Activated CD4-positive, alpha-beta T cell treated with anti-CD3 and anti-CD28 coated beads for 36 hours (primary cell): Measurements from ENCODE around the gene GOLM1. TPM values are rescaled to one million over a fixed set of nuclear protein-coding genes. Genes with fewer than 3 reads are reported as not detected.
A peak's percentile ranks its signal among the peaks of the same experiment; 100 is the strongest.

Source experiments
- ATAC-seq: fragments of 200-7000 bp; cut with Tn5 transposase; one replicate; pipeline ENCODE4 v1.10.0; 2021; ENCODE audit warnings: mild to moderate bottlenecking, moderate library complexity
- CTCF ChIA-PET: fragments of 350-600 bp; sonication (Branson Sonifier 250); formaldehyde crosslinking; loops from one replicate; lab custom pipeline; 2021; ENCODE audit warnings: antibody characterized with exemption; lab: Charles Lee
- POLR2A ChIA-PET: fragments of 350-600 bp; sonication (Branson Sonifier 250); formaldehyde crosslinking; loops from one replicate; lab custom pipeline; 2021; ENCODE audit warnings: antibody characterized with exemption, inconsistent platforms; lab: Charles Lee
- DNase-seq: peaks from one replicate; pipeline ENCODE4 v3.0.0-alpha.2; 2020
- H3K27ac Mint-ChIP-seq: one replicate; pipeline ENCODE4 v1.8.0; 2021; ENCODE audit warnings: mixed read lengths
- H3K27me3 Mint-ChIP-seq: one replicate; pipeline ENCODE4 v1.8.0; 2021; ENCODE audit warnings: mixed read lengths
- H3K36me3 Mint-ChIP-seq: one replicate; pipeline ENCODE4 v1.8.0; 2021; ENCODE audit warnings: low read depth, mixed read lengths
- H3K4me1 Mint-ChIP-seq: one replicate; pipeline ENCODE4 v1.8.0; 2021; ENCODE audit warnings: mixed read lengths
- H3K4me3 Mint-ChIP-seq: one replicate; pipeline ENCODE4 v1.8.0; 2021; ENCODE audit warnings: mild to moderate bottlenecking, moderate library complexity, mixed read lengths
- H3K9me3 Mint-ChIP-seq: one replicate; pipeline ENCODE4 v1.8.0; 2021; ENCODE audit warnings: low read depth, mixed read lengths
- intact Hi-C, 2 experiments: fragments of 100-400 bp; cut with DNase I in 1 of 2; cut with micrococcal nuclease in 1 of 2; formaldehyde crosslinking; loops; one replicate each; pipeline versions ENCODE4 v1.14.2 to v1.15.1; 2022 to 2024; cut with DNase I, micrococcal nuclease
- total RNA-seq, 2 experiments: library from RNA; stranded (reverse); gene quantifications; one replicate each; pipeline ENCODE4 v1.2.3, GENCODE V29; 2021

The GOLM1 gene
- total RNA-seq, 2 experiments from 2014 or later, result 1.2 to 1.4 TPM

- ChIA-PET POLR2A (no interaction called here), CTCF (no interaction called here)
- Mint-ChIP-seq H3K27me3 (no peaks in the 10 kb centered on the region), H3K27ac (no peak overlapping the region), H3K4me1 (peaks cover 11% of the 10 kb centered on the region), H3K4me3 (no peak overlapping the region), H3K9me3 (no peaks in the 10 kb centered on the region), H3K36me3 (no peaks in the 10 kb centered on the region)
- DNase-seq, result no peak
- no peak for ATAC-seq
- intact Hi-C loops, result no loop called here
Measured at GRCh38 chr9:86079421-86079831, 19.9 kb downstream of the GOLM1 start.

GRCh38 chr9:86078731-86079130 is 20.6 kb downstream of the GOLM1 start:
- intact Hi-C loops, result no loop called here
- no peaks in the 10 kb centered on the region for H3K36me3 Mint-ChIP-seq
- no peak for ATAC-seq
- H3K4me3 Mint-ChIP-seq, result no peak overlapping the region
- H3K27ac Mint-ChIP-seq, result no peak overlapping the region
- no peak for DNase-seq
- CTCF ChIA-PET, result no interaction called here
- peaks cover 12% of the 10 kb centered on the region for H3K4me1 Mint-ChIP-seq
- POLR2A ChIA-PET, result no interaction called here
- H3K9me3 Mint-ChIP-seq, result no peaks in the 10 kb centered on the region
- no peaks in the 10 kb centered on the region for H3K27me3 Mint-ChIP-seq

- Mint-ChIP-seq H3K4me1 (peaks cover 12% of the 10 kb centered on the region), H3K36me3 (no peaks in the 10 kb centered on the region), H3K27me3 (no peaks in the 10 kb centered on the region), H3K9me3 (no peaks in the 10 kb centered on the region), H3K27ac (no peak overlapping the region), H3K4me3 (no peak overlapping the region)
- ChIA-PET POLR2A (no interaction called here), CTCF (no interaction called here)
- DNase-seq, result no peak
- intact Hi-C loops, result no loop called here
- no peak for ATAC-seq
Measured at GRCh38 chr9:86077276-86077675, 22.1 kb downstream of the GOLM1 start.

GRCh38 chr9:86075132-86076109 is 23.9 kb downstream of the GOLM1 start:
- Mint-ChIP-seq H3K27ac (no peak overlapping the region), H3K9me3 (no peaks in the 10 kb centered on the region), H3K36me3 (no peaks in the 10 kb centered on the region), H3K27me3 (no peaks in the 10 kb centered on the region), H3K4me1 (peaks cover 12% of the 10 kb centered on the region), H3K4me3 (no peak overlapping the region)
- ChIA-PET CTCF (no interaction called here), POLR2A (no interaction called here)
- ATAC-seq, result no peak
- peak; percentile 60 for DNase-seq
- intact Hi-C loops, result no loop called here

- ChIA-PET POLR2A (interaction anchor here (0.7 kb wide), 1 partner anchor 651 kb away, joined by 11 read pairs; no protein-coding TSS in a partner anchor), CTCF (interaction anchor here (0.7 to 0.8 kb wide), 2 partner anchors 10 to 31 kb away, joined by 3 to 4 read pairs; no protein-coding TSS in a partner anchor)
- Mint-ChIP-seq H3K27ac (no peak overlapping the region), H3K4me1 (peaks cover 12% of the 10 kb centered on the region), H3K27me3 (no peaks in the 10 kb centered on the region), H3K4me3 (no peak overlapping the region), H3K9me3 (no peaks in the 10 kb centered on the region), H3K36me3 (no peaks in the 10 kb centered on the region)
- intact Hi-C loops, result no loop called here
- peak; percentile 71 for ATAC-seq
- no peak for DNase-seq
Measured at GRCh38 chr9:86073839-86074238, 25.5 kb downstream of the GOLM1 start.

GRCh38 chr9:86072394-86072877 is 26.9 kb downstream of the GOLM1 start:
- no peak for DNase-seq
- no peak for ATAC-seq
- POLR2A ChIA-PET, result no interaction called here
- H3K4me3 Mint-ChIP-seq, result no peak overlapping the region
- peaks cover 12% of the 10 kb centered on the region for H3K4me1 Mint-ChIP-seq
- no peaks in the 10 kb centered on the region for H3K9me3 Mint-ChIP-seq
- no peaks in the 10 kb centered on the region for H3K27me3 Mint-ChIP-seq
- H3K36me3 Mint-ChIP-seq, result no peaks in the 10 kb centered on the region
- no peak overlapping the region for H3K27ac Mint-ChIP-seq
- intact Hi-C loops, result no loop called here
- CTCF ChIA-PET, result interaction anchor here (1.0 kb wide), 1 partner anchor 8 kb away, joined by 3 read pairs; no protein-coding TSS in a partner anchor

- Mint-ChIP-seq H3K4me1 (peaks cover 2% of the 10 kb centered on the region), H3K4me3 (no peak overlapping the region), H3K9me3 (no peaks in the 10 kb centered on the region), H3K27me3 (no peaks in the 10 kb centered on the region), H3K27ac (no peak overlapping the region), H3K36me3 (no peaks in the 10 kb centered on the region)
- intact Hi-C loops, result no loop called here
- ChIA-PET POLR2A (no interaction called here), CTCF (no interaction called here)
- DNase-seq (no peak), ATAC-seq (no peak)
Measured at GRCh38 chr9:86069206-86069869, 30.0 kb downstream of the GOLM1 start.

- intact Hi-C loops, result no loop called here
- H3K27ac Mint-ChIP-seq, result no peak overlapping the region
- DNase-seq, result no peak
- ChIA-PET POLR2A (no interaction called here), CTCF (no interaction called here)
- no peaks in the 10 kb centered on the region for H3K9me3 Mint-ChIP-seq
- peaks cover 8% of the 10 kb centered on the region for H3K27me3 Mint-ChIP-seq
- no peaks in the 10 kb centered on the region for H3K36me3 Mint-ChIP-seq
- no peaks in the 10 kb centered on the region for H3K4me1 Mint-ChIP-seq
- no peak overlapping the region for H3K4me3 Mint-ChIP-seq
- no peak for ATAC-seq
Measured at GRCh38 chr9:86064220-86064619, 35.1 kb downstream of the GOLM1 start.

- no peak overlapping the region for H3K27ac Mint-ChIP-seq
- intact Hi-C loops, result no loop called here
- ChIA-PET CTCF (no interaction called here), POLR2A (no interaction called here)
- H3K27me3 Mint-ChIP-seq, result peaks cover 8% of the 10 kb centered on the region
- ATAC-seq (no peak), DNase-seq (no peak)
- no peak overlapping the region for H3K4me3 Mint-ChIP-seq
- no peaks in the 10 kb centered on the region for H3K4me1 Mint-ChIP-seq
- H3K9me3 Mint-ChIP-seq, result no peaks in the 10 kb centered on the region
- no peaks in the 10 kb centered on the region for H3K36me3 Mint-ChIP-seq
Measured at GRCh38 chr9:86062845-86063693, 36.3 kb downstream of the GOLM1 start.

- intact Hi-C loops, result no loop called here
- Mint-ChIP-seq H3K4me1 (no peaks in the 10 kb centered on the region), H3K36me3 (no peaks in the 10 kb centered on the region), H3K27ac (no peak overlapping the region), H3K4me3 (no peak overlapping the region), H3K9me3 (no peaks in the 10 kb centered on the region), H3K27me3 (peaks cover 8% of the 10 kb centered on the region)
- no peak for ATAC-seq
- ChIA-PET CTCF (no interaction called here), POLR2A (no interaction called here)
- DNase-seq, result no peak
Measured at GRCh38 chr9:86061972-86062739, 37.2 kb downstream of the GOLM1 start.
